Activated T-helper 9 cell treated with anti-CD3 and anti-CD28 coated beads, Interleukin-2, amount 50 U/mL, for 16 hours (primary cell): ENCODE measurements around the gene MTMR3.
A peak's percentile ranks its signal among the peaks of the same experiment; 100 is the strongest.

ENCODE experiments used
- DNase-seq: peaks from one replicate; pipeline ENCODE4 v3.0.0-alpha.2; 2020; ENCODE audit warnings: low read depth

The MTMR3 gene

GRCh38 chr22:29870574-29870973 is 12.4 kb upstream of the MTMR3 start:
- no peak for DNase-seq

GRCh38 chr22:29871684-29872083 is 11.3 kb upstream of the MTMR3 start:
- no peak for DNase-seq

GRCh38 chr22:29872144-29872893 is 10.7 kb upstream of the MTMR3 start:
- no peak for DNase-seq

- no peak for DNase-seq
Observed at GRCh38 chr22:29872989-29873388, 10.0 kb upstream of the MTMR3 start.

GRCh38 chr22:29873943-29874342 is 9.0 kb upstream of the MTMR3 start:
- DNase-seq: no peak

- DNase-seq: no peak
Observed at GRCh38 chr22:29877620-29878019, 5.4 kb upstream of the MTMR3 start.

GRCh38 chr22:29879753-29880152 is 3.2 kb upstream of the MTMR3 start:
- no peak for DNase-seq

- DNase-seq: no peak
Observed at GRCh38 chr22:29882716-29883044, 294 bp upstream of the MTMR3 start.

- DNase-seq: peak; percentile 29
Observed at GRCh38 chr22:29883775-29884097, 762 bp downstream of the MTMR3 start.

GRCh38 chr22:29885610-29886009 is 2.6 kb downstream of the MTMR3 start:
- no peak for DNase-seq

- DNase-seq: no peak
Observed at GRCh38 chr22:29886596-29886995, 3.6 kb downstream of the MTMR3 start.

GRCh38 chr22:29887358-29887757 is 4.4 kb downstream of the MTMR3 start:
- no peak for DNase-seq

GRCh38 chr22:29890760-29891159 is 7.8 kb downstream of the MTMR3 start:
- DNase-seq: no peak

- DNase-seq: no peak
Observed at GRCh38 chr22:29892315-29893156, 9.6 kb downstream of the MTMR3 start.

- DNase-seq: no peak
Observed at GRCh38 chr22:29901354-29901753, 18.4 kb downstream of the MTMR3 start.

GRCh38 chr22:29903371-29903770 is 20.4 kb downstream of the MTMR3 start:
- DNase-seq: no peak

- DNase-seq: no peak
Observed at GRCh38 chr22:29904020-29904419, 21.0 kb downstream of the MTMR3 start.

GRCh38 chr22:29907753-29908515 is 25.0 kb downstream of the MTMR3 start:
- no peak for DNase-seq

- no peak for DNase-seq
Observed at GRCh38 chr22:29912141-29912540, 29.2 kb downstream of the MTMR3 start.

GRCh38 chr22:29912605-29913398 is 29.8 kb downstream of the MTMR3 start:
- DNase-seq: no peak

GRCh38 chr22:29914165-29914564 is 31.2 kb downstream of the MTMR3 start:
- no peak for DNase-seq

- no peak for DNase-seq
Observed at GRCh38 chr22:29914991-29915533, 32.1 kb downstream of the MTMR3 start.
